Mesenchymal stem cell (in vitro differentiated cells and primary cell): ENCODE results near the gene SLC9A5.

Source experiments
- DNase-seq: peaks from one replicate; pipeline ENCODE4 v3.0.0-alpha.2; 2013
- H2AFZ ChIP-seq: one replicate; pipeline ENCODE4 v1.6.1; 2013; ENCODE audit warnings: low read depth, mild to moderate bottlenecking, control low read depth, inconsistent platforms, low read length, moderate library complexity
- H2AK5ac ChIP-seq: 2 replicates; pipeline ENCODE4 v1.6.1; 2013; ENCODE audit warnings: low read length, moderate library complexity, mild to moderate bottlenecking, inconsistent platforms; ENCODE audit not compliant: severe bottlenecking
- H2BK120ac ChIP-seq: one replicate; pipeline ENCODE4 v1.6.1; 2013; ENCODE audit warnings: low read depth, mild to moderate bottlenecking, inconsistent platforms, low read length, moderate library complexity
- H2BK12ac ChIP-seq, 2 experiments: one replicate each; pipeline ENCODE4 v1.6.1; 2013; ENCODE audit warnings: inconsistent platforms in 2 of 2, low read length in 2 of 2, mild to moderate bottlenecking in 2 of 2, moderate library complexity in 2 of 2, control low read depth in 1 of 2
- H2BK15ac ChIP-seq: one replicate; pipeline ENCODE4 v1.6.1; 2013; ENCODE audit warnings: mild to moderate bottlenecking, low read depth, inconsistent platforms; ENCODE audit not compliant: poor library complexity, severe bottlenecking
- H2BK5ac ChIP-seq: 2 replicates; pipeline ENCODE4 v1.6.1; 2013; ENCODE audit warnings: low read depth, mild to moderate bottlenecking, low read length, control low read depth, inconsistent platforms; ENCODE audit not compliant: poor library complexity, severe bottlenecking
- H3K14ac ChIP-seq, 2 experiments: one replicate each; pipeline ENCODE4 v1.6.1; 2013; ENCODE audit warnings: inconsistent platforms in 2 of 2, low read length in 2 of 2, control low read depth in 1 of 2, mild to moderate bottlenecking in 1 of 2, moderate library complexity in 1 of 2
- H3K18ac ChIP-seq, 2 experiments: one replicate each; pipeline ENCODE4 v1.6.1; 2013; ENCODE audit warnings: inconsistent platforms in 2 of 2, low read length in 2 of 2, control low read depth in 1 of 2, low read depth in 1 of 2, mild to moderate bottlenecking in 1 of 2
- H3K23ac ChIP-seq, 2 experiments: one replicate each; pipeline ENCODE4 v1.6.1; 2013; ENCODE audit warnings: inconsistent platforms in 2 of 2, low read length in 2 of 2, mild to moderate bottlenecking in 2 of 2, moderate library complexity in 2 of 2, control low read depth in 1 of 2
- H3K27ac ChIP-seq: 2 replicates; pipeline ENCODE4 v1.5.1; 2013; ENCODE audit warnings: mild to moderate bottlenecking, moderate library complexity, low read length, control low read depth, inconsistent platforms; ENCODE audit not compliant: poor library complexity, severe bottlenecking
- H3K27me3 ChIP-seq, 2 experiments: 2 replicates each; pipeline versions ENCODE4 v1.6.1 to v1.7.0; 2013; ENCODE audit warnings: low read length in 2 of 2, mild to moderate bottlenecking in 2 of 2, moderate library complexity in 2 of 2, control low read depth in 1 of 2, inconsistent platforms in 1 of 2; ENCODE audit not compliant: control insufficient read depth in 1 of 2, insufficient read depth in 1 of 2
- H3K36me3 ChIP-seq, 2 experiments: 2 replicates each; pipeline versions ENCODE4 v1.6.1 to v1.7.0; 2013; ENCODE audit warnings: low read length in 2 of 2, control low read depth in 1 of 2, inconsistent platforms in 1 of 2, low read depth in 1 of 2, mild to moderate bottlenecking in 1 of 2; ENCODE audit not compliant: insufficient read depth in 2 of 2, control insufficient read depth in 1 of 2
- H3K4ac ChIP-seq, 2 experiments: one replicate each; pipeline ENCODE4 v1.6.1; 2013; ENCODE audit warnings: inconsistent platforms in 2 of 2, low read length in 2 of 2, mild to moderate bottlenecking in 2 of 2, moderate library complexity in 2 of 2, control low read depth in 1 of 2, low read depth in 1 of 2
- H3K4me1 ChIP-seq: 2 replicates; pipeline ENCODE4 v1.6.1; 2013; ENCODE audit warnings: low read depth, low read length, control low read depth; ENCODE audit not compliant: control insufficient read depth, insufficient read depth
- H3K4me2 ChIP-seq: 2 replicates; pipeline ENCODE4 v1.6.1; 2013; ENCODE audit warnings: low read length, mild to moderate bottlenecking, inconsistent platforms; ENCODE audit not compliant: poor library complexity, severe bottlenecking
- H3K4me3 ChIP-seq, 2 experiments: 2 replicates each; pipeline versions ENCODE4 v1.5.1 to v1.7.0; 2013; ENCODE audit warnings: low read length in 2 of 2, mild to moderate bottlenecking in 2 of 2, control low read depth in 1 of 2, low read depth in 1 of 2; ENCODE audit not compliant: insufficient read depth in 1 of 2
- H3K79me1 ChIP-seq: replicated peaks from 2 replicates; pipeline ENCODE4 v1.6.1; 2013; ENCODE audit warnings: mild to moderate bottlenecking, control low read depth, low read length, inconsistent platforms; ENCODE audit not compliant: poor library complexity, severe bottlenecking
- H3K9ac ChIP-seq: 2 replicates; pipeline ENCODE4 v1.7.0; 2013; ENCODE audit warnings: mild to moderate bottlenecking, low read length, moderate library complexity
- H3K9me3 ChIP-seq: 2 replicates; pipeline ENCODE4 v1.7.0; 2013; ENCODE audit warnings: mild to moderate bottlenecking, low read length; ENCODE audit not compliant: control insufficient read depth
- H4K8ac ChIP-seq: one replicate; pipeline ENCODE4 v1.6.1; 2013; ENCODE audit warnings: inconsistent platforms, mild to moderate bottlenecking, low read length, moderate library complexity
- H4K91ac ChIP-seq: one replicate; pipeline ENCODE4 v1.6.1; 2013; ENCODE audit warnings: mild to moderate bottlenecking, low read length, inconsistent platforms
- WGBS: methylation state at CpG from one replicate; pipeline ENCODE4 v1.1.7; 2013; ENCODE audit warnings: mixed read lengths; 5-methylcytosine and 5-hydroxymethylcytosine counted together

Gene SLC9A5

DNA sequence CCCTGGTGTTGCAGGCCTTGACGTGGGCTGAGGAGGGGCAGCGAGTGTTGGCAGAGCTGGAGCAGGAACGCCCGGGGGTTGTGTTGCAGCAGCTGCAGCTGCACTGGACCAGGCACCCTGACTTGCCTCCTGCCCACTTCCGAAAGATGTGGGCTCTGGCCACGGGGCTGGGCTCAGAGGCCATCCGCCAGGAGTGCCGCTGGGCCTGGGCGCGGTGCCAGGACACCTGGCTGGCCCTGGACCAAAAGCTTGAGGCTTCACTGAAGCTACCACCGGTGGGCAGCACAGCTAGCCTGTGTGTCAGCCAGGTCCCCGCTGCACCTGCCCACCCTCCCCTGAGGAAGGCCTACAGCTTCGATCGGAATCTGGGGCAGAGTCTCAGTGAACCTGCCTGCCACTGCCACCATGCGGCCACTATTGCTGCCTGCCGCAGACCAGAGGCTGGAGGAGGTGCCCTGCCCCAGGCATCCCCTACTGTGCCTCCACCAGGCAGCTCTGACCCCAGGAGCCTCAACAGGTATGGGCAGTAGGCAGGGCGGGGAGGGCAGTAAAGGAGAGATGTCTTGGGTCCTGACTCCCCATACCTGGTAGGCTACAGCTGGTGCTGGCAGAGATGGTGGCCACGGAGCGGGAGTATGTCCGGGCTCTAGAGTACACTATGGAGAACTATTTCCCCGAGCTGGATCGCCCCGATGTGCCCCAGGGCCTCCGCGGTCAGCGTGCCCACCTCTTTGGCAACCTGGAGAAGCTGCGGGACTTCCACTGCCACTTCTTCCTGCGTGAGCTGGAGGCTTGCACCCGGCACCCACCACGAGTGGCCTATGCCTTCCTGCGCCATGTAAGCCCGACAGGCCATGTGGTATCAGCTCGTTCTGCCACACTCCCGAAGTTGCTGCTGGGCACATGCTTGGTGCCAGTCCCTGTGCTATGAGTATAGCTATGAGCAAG lies 36.2 kb downstream of the SLC9A5 start:
- Histone ChIP-seq H3K14ac (no peak overlapping the region), H2BK12ac (peak overlapping the region in 1 of 2 experiments; percentile 15), H3K79me1 (no peaks in the 10 kb centered on the region), H2BK15ac (no peak overlapping the region), H3K4ac (no peak overlapping the region), H3K9ac (no peak overlapping the region), H2AK5ac (no peak overlapping the region), H2BK5ac (no peak overlapping the region), H3K4me3 (no peak overlapping the region), H3K9me3 (no peaks in the 10 kb centered on the region), H4K91ac (peak overlapping the region; percentile 47), H3K23ac (no peak overlapping the region), H3K18ac (no peak overlapping the region), H2AFZ (no peak overlapping the region), H3K27ac (no peak overlapping the region), H2BK120ac (no peak overlapping the region), H4K8ac (no peak overlapping the region), H3K4me2 (no peak overlapping the region), H3K27me3 (no peaks in the 10 kb centered on the region), H3K4me1 (peaks cover 22% of the 10 kb centered on the region), H3K36me3 (peaks cover 31 to 99% of the 10 kb centered on the region in 2 experiments)
- DNase-seq, result peak; percentile 49
- 79% methylated on average over 34 of the region's 34 CpGs for WGBS

- Histone ChIP-seq H3K36me3 (peaks cover 27 to 95% of the 10 kb centered on the region in 2 experiments), H3K27me3 (no peaks in the 10 kb centered on the region), H3K27ac (no peak overlapping the region), H2AK5ac (no peak overlapping the region), H2BK120ac (no peak overlapping the region), H3K79me1 (no peaks in the 10 kb centered on the region), H3K4me1 (peaks cover 22% of the 10 kb centered on the region), H4K91ac (no peak overlapping the region), H3K18ac (no peak overlapping the region), H2BK15ac (no peak overlapping the region), H2AFZ (no peak overlapping the region), H4K8ac (no peak overlapping the region), H3K9me3 (no peaks in the 10 kb centered on the region), H2BK5ac (no peak overlapping the region), H3K4me3 (no peak overlapping the region), H2BK12ac (no peak overlapping the region), H3K14ac (no peak overlapping the region), H3K23ac (no peak overlapping the region), H3K9ac (no peak overlapping the region), H3K4ac (no peak overlapping the region), H3K4me2 (no peak overlapping the region)
- WGBS, result 95% methylated on average over 24 of the region's 28 CpGs
- DNase-seq, result no peak
These were observed 37.9 kb downstream of the SLC9A5 start for GRCh38 chr16:67286441-67287235.

DNA sequence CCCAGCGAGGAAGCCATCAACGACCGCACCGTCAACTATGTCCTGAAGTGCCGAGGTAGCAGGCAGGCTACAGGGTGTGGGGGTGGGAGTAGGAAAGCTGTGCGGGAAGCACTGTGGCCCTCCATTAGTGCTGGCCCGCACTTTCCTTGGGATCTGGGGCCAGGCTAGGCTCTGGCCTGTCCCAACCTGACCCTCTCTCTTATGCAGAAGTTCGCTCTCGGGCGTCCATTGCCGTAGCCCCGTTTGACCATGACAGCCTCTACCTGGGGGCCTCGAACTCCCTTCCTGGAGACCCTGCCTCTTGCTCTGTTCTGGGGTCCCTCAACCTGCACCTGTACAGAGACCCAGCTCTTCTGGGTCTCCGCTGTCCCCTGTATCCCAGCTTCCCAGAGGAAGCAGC lies 39.2 kb downstream of the SLC9A5 start:
- Histone ChIP-seq H2AK5ac (no peak overlapping the region), H3K4me3 (no peak overlapping the region), H3K36me3 (peaks cover 22 to 90% of the 10 kb centered on the region in 2 experiments), H3K27ac (no peak overlapping the region), H3K14ac (no peak overlapping the region), H3K27me3 (peaks cover 0 to 8% of the 10 kb centered on the region in 2 experiments), H2BK5ac (no peak overlapping the region), H3K9me3 (no peaks in the 10 kb centered on the region), H3K4me2 (no peak overlapping the region), H4K91ac (peak overlapping the region; percentile 54), H2BK120ac (no peak overlapping the region), H3K4ac (no peak overlapping the region), H3K79me1 (no peaks in the 10 kb centered on the region), H3K23ac (no peak overlapping the region), H3K4me1 (peaks cover 22% of the 10 kb centered on the region), H2BK15ac (no peak overlapping the region), H2BK12ac (no peak overlapping the region), H4K8ac (no peak overlapping the region), H2AFZ (no peak overlapping the region), H3K18ac (no peak overlapping the region), H3K9ac (no peak overlapping the region)
- DNase-seq, result no peak
- 97% methylated on average over 14 of the region's 14 CpGs for WGBS

DNA sequence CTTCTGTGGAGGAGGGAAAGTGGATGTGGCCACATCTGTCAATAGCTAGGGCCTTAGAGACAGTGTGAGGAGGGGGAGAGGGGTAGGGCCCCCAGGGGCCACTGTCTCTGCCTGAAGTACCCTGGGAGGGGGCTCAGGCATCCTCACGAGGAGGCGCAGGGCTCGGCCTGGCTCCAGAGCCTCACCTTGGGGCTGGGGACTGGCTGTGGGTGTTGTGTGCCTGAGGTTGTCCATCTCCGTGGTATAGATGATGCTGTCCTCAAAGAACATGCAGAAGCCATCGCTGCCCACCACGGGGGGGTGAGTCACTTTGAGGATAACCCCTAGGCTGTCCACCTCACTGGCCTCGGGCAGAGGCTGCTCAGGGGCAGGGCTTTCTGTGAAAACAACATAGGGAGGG lies 42.7 kb downstream of the SLC9A5 start:
- Histone ChIP-seq H3K23ac (no peak overlapping the region), H3K27ac (no peak overlapping the region), H2AFZ (no peak overlapping the region), H3K27me3 (peaks cover 0 to 33% of the 10 kb centered on the region in 2 experiments), H3K14ac (no peak overlapping the region), H3K4me3 (no peak overlapping the region), H2BK120ac (no peak overlapping the region), H3K9me3 (no peaks in the 10 kb centered on the region), H2AK5ac (no peak overlapping the region), H2BK5ac (no peak overlapping the region), H3K18ac (no peak overlapping the region), H3K36me3 (peaks cover 11 to 57% of the 10 kb centered on the region in 2 experiments), H2BK15ac (no peak overlapping the region), H2BK12ac (no peak overlapping the region), H3K4me1 (peaks cover 5% of the 10 kb centered on the region), H4K91ac (no peak overlapping the region), H3K79me1 (no peaks in the 10 kb centered on the region), H3K4me2 (no peak overlapping the region), H3K9ac (no peak overlapping the region), H4K8ac (no peak overlapping the region), H3K4ac (no peak overlapping the region)
- DNase-seq, result no peak
- WGBS, result 87% methylated on average over 7 of the region's 7 CpGs
